Adipocyte (in vitro differentiated cells): ENCODE results near the gene RNASE8.

Experiments
- DNase-seq: peaks from one replicate; pipeline ENCODE4 v3.0.0-alpha.2; 2015; ENCODE audit warnings: low read depth
- H3K27me3 ChIP-seq: replicated peaks from 2 replicates; pipeline ENCODE4 v1.7.0; 2013; ENCODE audit warnings: mild to moderate bottlenecking, low read length, moderate library complexity; ENCODE audit not compliant: control insufficient read depth, insufficient read depth
- H3K36me3 ChIP-seq: 2 replicates; pipeline ENCODE4 v1.7.0; 2013; ENCODE audit warnings: low read length, mild to moderate bottlenecking, moderate library complexity; ENCODE audit not compliant: control insufficient read depth, insufficient read depth, severe bottlenecking
- H3K4me1 ChIP-seq: 2 replicates; pipeline ENCODE4 v1.7.0; 2013; ENCODE audit warnings: mild to moderate bottlenecking, low read length, moderate library complexity; ENCODE audit not compliant: control insufficient read depth, insufficient read depth
- H3K4me3 ChIP-seq: 2 replicates; pipeline ENCODE4 v1.7.0; 2013; ENCODE audit warnings: mild to moderate bottlenecking, low read length, moderate library complexity
- H3K9ac ChIP-seq: 2 replicates; pipeline ENCODE4 v1.7.0; 2013; ENCODE audit warnings: mild to moderate bottlenecking, low read length, moderate library complexity
- H3K9me3 ChIP-seq: 2 replicates; pipeline ENCODE4 v1.7.0; 2013; ENCODE audit warnings: mild to moderate bottlenecking, low read length, moderate library complexity; ENCODE audit not compliant: control insufficient read depth

Gene RNASE8

DNA sequence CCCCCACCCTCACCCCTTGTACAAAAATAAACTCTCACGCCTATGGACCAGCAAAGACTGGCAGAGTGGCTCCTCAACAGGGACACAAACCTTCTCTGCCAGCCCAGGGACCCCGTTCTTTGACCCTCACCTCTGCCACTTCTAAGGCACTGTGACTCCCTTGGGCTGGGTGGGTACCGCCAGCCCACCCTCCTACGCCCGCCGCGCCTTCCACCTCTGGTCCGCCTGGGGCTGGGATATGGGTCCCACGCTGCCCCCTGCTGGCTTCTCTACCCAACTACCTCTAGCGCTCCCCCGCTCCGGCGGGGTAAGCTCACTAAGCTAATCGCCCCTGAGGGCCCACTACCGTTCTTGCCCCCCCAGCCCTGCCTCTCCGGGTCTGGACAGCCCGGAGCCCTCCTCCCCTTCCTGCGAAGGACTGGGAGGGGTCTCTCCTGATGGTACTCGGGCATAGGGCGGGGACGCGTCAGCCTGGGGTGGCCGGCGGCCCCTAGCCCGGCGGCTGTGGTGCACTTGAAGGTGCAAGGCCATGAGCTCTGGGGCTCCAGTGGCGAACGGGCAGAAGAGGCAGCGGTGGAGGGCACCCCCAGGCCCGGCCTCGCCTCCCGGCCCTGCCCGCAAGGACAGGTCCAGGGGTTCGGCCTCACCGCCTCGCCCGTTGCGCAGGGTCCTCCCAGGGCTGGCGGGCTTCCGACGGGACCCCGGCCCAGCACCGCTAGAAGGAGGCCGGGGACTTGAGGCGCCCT lies 32.7 kb downstream of the RNASE8 start:
- no peaks in the 10 kb centered on the region for H3K27me3 ChIP-seq
- peaks cover 16% of the 10 kb centered on the region for H3K4me1 ChIP-seq
- DNase-seq = peak; percentile 41
- H3K4me3 ChIP-seq = no peak overlapping the region
- H3K9me3 ChIP-seq = no peaks in the 10 kb centered on the region
- H3K9ac ChIP-seq = no peak overlapping the region
- H3K36me3 ChIP-seq = peaks cover 54% of the 10 kb centered on the region

GRCh38 chr14:21090940-21091663 lies 33.5 kb downstream of the RNASE8 start:
- H3K36me3 ChIP-seq = peaks cover 46% of the 10 kb centered on the region
- no peaks in the 10 kb centered on the region for H3K9me3 ChIP-seq
- no peak overlapping the region for H3K9ac ChIP-seq
- no peaks in the 10 kb centered on the region for H3K27me3 ChIP-seq
- no peak for DNase-seq
- H3K4me1 ChIP-seq = peaks cover 12% of the 10 kb centered on the region
- H3K4me3 ChIP-seq = no peak overlapping the region

- no peak overlapping the region for H3K4me3 ChIP-seq
- DNase-seq = no peak
- no peaks in the 10 kb centered on the region for H3K9me3 ChIP-seq
- H3K27me3 ChIP-seq = no peaks in the 10 kb centered on the region
- peaks cover 18% of the 10 kb centered on the region for H3K4me1 ChIP-seq
- H3K9ac ChIP-seq = peak overlapping the region; percentile 25
- peaks cover 39% of the 10 kb centered on the region for H3K36me3 ChIP-seq
Measured at GRCh38 chr14:21091821-21092272, 34.2 kb downstream of the RNASE8 start.

- peak overlapping the region; percentile 25 for H3K9ac ChIP-seq
- H3K4me3 ChIP-seq = no peak overlapping the region
- H3K27me3 ChIP-seq = no peaks in the 10 kb centered on the region
- H3K9me3 ChIP-seq = no peaks in the 10 kb centered on the region
- peaks cover 34% of the 10 kb centered on the region for H3K36me3 ChIP-seq
- peak; percentile 80 for DNase-seq
- H3K4me1 ChIP-seq = peaks cover 17% of the 10 kb centered on the region
Measured at GRCh38 chr14:21092273-21093011, 34.8 kb downstream of the RNASE8 start.

GRCh38 chr14:21093018-21093417 lies 35.4 kb downstream of the RNASE8 start:
- Histone ChIP-seq H3K4me3 (no peak overlapping the region), H3K27me3 (no peaks in the 10 kb centered on the region), H3K36me3 (peaks cover 31% of the 10 kb centered on the region), H3K9ac (no peak overlapping the region), H3K4me1 (peaks cover 18% of the 10 kb centered on the region), H3K9me3 (no peaks in the 10 kb centered on the region)
- DNase-seq = no peak

DNA sequence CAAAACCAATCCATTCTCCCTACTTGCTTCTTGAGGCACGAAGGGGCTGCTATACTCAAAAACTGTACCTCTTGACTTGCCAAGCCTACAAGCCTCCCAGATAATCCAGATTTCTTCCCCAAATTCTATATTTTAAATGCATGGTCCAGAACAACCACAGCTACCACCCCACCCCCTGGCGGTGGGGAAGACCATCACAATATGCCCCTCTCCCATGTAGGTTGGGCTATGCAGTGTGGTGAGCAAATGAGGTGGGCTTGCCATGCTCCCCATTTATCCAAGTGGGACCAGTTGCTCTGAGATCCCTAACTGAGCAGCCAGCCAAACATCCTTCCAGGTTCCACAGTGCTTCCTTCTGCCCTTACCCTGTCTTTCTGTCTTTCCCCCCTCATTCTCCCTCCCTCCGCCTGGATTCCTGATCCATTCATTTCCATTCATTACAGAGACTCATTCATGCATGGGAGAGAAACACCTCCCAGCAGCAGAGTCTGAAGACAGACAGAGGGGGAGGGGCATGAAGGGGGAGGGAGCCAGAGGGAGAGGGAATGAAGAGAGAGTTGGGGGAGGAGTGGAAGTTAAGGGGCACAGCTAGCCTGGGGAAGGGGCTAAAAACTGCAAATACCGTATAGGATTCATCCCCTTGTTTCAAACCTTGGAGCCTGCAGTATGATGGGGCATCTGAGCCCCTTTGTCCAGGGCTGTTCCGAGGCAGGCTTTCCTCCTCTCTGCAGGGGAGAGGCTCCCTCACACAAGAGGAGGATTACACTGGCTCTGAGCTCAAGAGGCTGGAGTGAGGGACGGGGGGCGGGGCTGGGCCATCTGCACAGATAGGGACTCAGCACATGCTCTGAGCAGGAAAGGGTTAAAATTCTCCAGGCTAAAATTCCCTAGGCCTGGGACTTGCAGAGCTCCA lies 36.4 kb downstream of the RNASE8 start:
- Histone ChIP-seq H3K36me3 (peaks cover 24% of the 10 kb centered on the region), H3K9me3 (no peaks in the 10 kb centered on the region), H3K4me3 (no peak overlapping the region), H3K4me1 (peaks cover 21% of the 10 kb centered on the region), H3K27me3 (no peaks in the 10 kb centered on the region), H3K9ac (no peak overlapping the region)
- peak; percentile 32 for DNase-seq

- no peak overlapping the region for H3K4me3 ChIP-seq
Measured at GRCh38 chr14:21095430-21096205, 38.0 kb downstream of the RNASE8 start.

GRCh38 chr14:21096438-21096837 lies 38.8 kb downstream of the RNASE8 start:
- peaks cover 31% of the 10 kb centered on the region for H3K4me1 ChIP-seq
- DNase-seq = no peak
- no peak overlapping the region for H3K9ac ChIP-seq
- H3K9me3 ChIP-seq = no peaks in the 10 kb centered on the region
- H3K4me3 ChIP-seq = no peak overlapping the region
- H3K27me3 ChIP-seq = no peaks in the 10 kb centered on the region
- H3K36me3 ChIP-seq = peaks cover 3% of the 10 kb centered on the region

More at GRCh38 chr14:21095430-21096205, 38.0 kb downstream of the RNASE8 start:
- no peaks in the 10 kb centered on the region for H3K27me3 ChIP-seq
- H3K36me3 ChIP-seq = peaks cover 10% of the 10 kb centered on the region
- H3K4me1 ChIP-seq = peaks cover 28% of the 10 kb centered on the region
- peak; percentile 34 for DNase-seq
- H3K9me3 ChIP-seq = no peaks in the 10 kb centered on the region
- no peak overlapping the region for H3K9ac ChIP-seq

GRCh38 chr14:21096978-21097635 lies 39.5 kb downstream of the RNASE8 start:
- Histone ChIP-seq H3K9me3 (no peaks in the 10 kb centered on the region), H3K4me1 (peaks cover 31% of the 10 kb centered on the region)

More at GRCh38 chr14:21096978-21097635, 39.5 kb downstream of the RNASE8 start:
- DNase-seq = peak; percentile 27
- H3K27me3 ChIP-seq = no peaks in the 10 kb centered on the region
- H3K4me3 ChIP-seq = peak overlapping the region; percentile 70
- H3K36me3 ChIP-seq = no peaks in the 10 kb centered on the region
- H3K9ac ChIP-seq = peak overlapping the region; percentile 58
